Measurements from ENCODE around the gene TAX1BP1.

Gene TAX1BP1

GRCh38 chr7:27762062-27762461, 22.1 kb downstream of the TAX1BP1 start:
- no peak for TF ChIP-seq CTCF (IDR thresholded peaks at IDR 0.05; ENCODE audit: extremely low read depth, missing control alignments)

GRCh38 chr7:27763983-27764508, 24.1 kb downstream of the TAX1BP1 start:
- no peak for DNase-seq (ENCODE audit: low spot score)
- TF ChIP-seq CTCF (IDR thresholded peaks at IDR 0.05; ENCODE audit: extremely low read depth, missing control alignments), result no peak

More at GRCh38 chr7:27762062-27762461, 22.1 kb downstream of the TAX1BP1 start:
- no peak for DNase-seq (ENCODE audit: low spot score)

- no peak for DNase-seq (ENCODE audit: low spot score)
- no peak for TF ChIP-seq CTCF (IDR thresholded peaks at IDR 0.05; ENCODE audit: extremely low read depth, missing control alignments)
These were observed 25.9 kb downstream of the TAX1BP1 start for GRCh38 chr7:27765841-27766240.

- DNase-seq (ENCODE audit: low spot score), result no peak
- no peak for TF ChIP-seq CTCF (IDR thresholded peaks at IDR 0.05; ENCODE audit: extremely low read depth, missing control alignments)
These were observed 27.4 kb downstream of the TAX1BP1 start for GRCh38 chr7:27767374-27767773.

- no peak for TF ChIP-seq CTCF (IDR thresholded peaks at IDR 0.05; ENCODE audit: extremely low read depth, missing control alignments)
- no peak for DNase-seq (ENCODE audit: low spot score)
These were observed 31.1 kb downstream of the TAX1BP1 start for GRCh38 chr7:27771111-27771510.

GRCh38 chr7:27774717-27775328, 34.9 kb downstream of the TAX1BP1 start:
- DNase-seq (ENCODE audit: low spot score), result no peak
- TF ChIP-seq CTCF (IDR thresholded peaks at IDR 0.05; ENCODE audit: extremely low read depth, missing control alignments), result no peak

- DNase-seq (ENCODE audit: low spot score), result no peak
- no peak for TF ChIP-seq CTCF (IDR thresholded peaks at IDR 0.05; ENCODE audit: extremely low read depth, missing control alignments)
These were observed 35.8 kb downstream of the TAX1BP1 start for GRCh38 chr7:27775782-27776181.
